Measurements from ENCODE around the gene ATXN2.

- TF ChIP-seq CTCF (IDR thresholded peaks at IDR 0.05) (no peak), POLR2A (IDR thresholded peaks at IDR 0.05) (no peak)
These were observed 163.4 kb downstream of the ATXN2 start for GRCh38 chr12:111435661-111436201.
